ENCODE results near the gene TMEM255B.

DNA sequence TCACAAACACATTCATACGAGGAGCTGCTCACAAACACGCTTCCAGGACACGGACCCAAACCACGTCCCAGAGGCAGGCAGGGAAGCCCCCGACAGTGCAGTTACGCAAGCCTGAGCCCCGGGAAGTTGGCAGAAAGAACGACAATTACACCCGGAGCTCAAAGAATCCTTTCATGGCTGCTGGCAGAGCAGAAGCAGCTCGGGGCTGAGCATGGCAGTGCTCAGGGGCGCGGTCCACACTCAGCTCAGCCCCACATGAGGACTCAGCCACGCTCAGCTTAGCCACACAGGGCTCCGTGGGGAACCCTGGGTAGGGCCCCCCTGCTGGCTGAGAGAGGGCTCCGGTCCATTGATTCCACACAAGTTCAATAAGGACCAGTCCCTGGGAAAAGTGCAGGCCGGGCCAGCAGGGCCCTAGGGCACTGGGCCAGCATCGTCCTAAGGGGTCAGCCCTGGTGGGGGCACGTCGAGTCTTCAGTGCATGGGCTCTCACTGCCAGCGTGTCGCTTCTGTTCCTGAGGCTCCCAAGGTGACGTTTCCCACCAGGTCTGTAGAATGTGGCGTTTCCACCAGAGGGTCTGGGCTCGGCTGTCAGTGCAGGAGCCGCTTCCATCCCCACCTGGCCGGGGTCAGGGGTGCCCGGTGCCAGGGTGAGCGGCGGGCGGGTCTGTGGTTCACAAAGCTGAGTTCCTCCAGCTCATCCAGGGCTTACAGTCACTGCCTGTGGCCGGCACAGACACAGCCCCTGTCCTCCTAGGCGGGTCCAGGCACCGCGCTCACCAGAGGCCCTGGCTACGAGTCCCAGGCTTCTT lies 81.7 kb downstream of the TMEM255B start:
- TF ChIP-seq, protein P1, sequence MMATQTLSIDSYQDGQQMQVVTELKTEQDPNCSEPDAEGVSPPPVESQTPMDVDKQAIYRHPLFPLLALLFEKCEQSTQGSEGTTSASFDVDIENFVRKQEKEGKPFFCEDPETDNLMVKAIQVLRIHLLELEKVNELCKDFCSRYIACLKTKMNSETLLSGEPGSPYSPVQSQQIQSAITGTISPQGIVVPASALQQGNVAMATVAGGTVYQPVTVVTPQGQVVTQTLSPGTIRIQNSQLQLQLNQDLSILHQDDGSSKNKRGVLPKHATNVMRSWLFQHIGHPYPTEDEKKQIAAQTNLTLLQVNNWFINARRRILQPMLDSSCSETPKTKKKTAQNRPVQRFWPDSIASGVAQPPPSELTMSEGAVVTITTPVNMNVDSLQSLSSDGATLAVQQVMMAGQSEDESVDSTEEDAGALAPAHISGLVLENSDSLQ (IDR thresholded peaks at IDR 0.05): no peak
- TF ChIP-seq SUZ12 (IDR thresholded peaks at IDR 0.05): no peak
- TF ChIP-seq L3MBTL2 (conservative IDR thresholded peaks at IDR 0.05): no peak
- TF ChIP-seq LEF1 (IDR thresholded peaks at IDR 0.05; ENCODE audit: borderline replicate concordance): no peak
- no peak for TF ChIP-seq ELF4 (IDR thresholded peaks at IDR 0.05)
- TF ChIP-seq TARDBP (IDR thresholded peaks at IDR 0.05): no peak
